ENCODE results near the gene KAZN.

Gene KAZN

DNA sequence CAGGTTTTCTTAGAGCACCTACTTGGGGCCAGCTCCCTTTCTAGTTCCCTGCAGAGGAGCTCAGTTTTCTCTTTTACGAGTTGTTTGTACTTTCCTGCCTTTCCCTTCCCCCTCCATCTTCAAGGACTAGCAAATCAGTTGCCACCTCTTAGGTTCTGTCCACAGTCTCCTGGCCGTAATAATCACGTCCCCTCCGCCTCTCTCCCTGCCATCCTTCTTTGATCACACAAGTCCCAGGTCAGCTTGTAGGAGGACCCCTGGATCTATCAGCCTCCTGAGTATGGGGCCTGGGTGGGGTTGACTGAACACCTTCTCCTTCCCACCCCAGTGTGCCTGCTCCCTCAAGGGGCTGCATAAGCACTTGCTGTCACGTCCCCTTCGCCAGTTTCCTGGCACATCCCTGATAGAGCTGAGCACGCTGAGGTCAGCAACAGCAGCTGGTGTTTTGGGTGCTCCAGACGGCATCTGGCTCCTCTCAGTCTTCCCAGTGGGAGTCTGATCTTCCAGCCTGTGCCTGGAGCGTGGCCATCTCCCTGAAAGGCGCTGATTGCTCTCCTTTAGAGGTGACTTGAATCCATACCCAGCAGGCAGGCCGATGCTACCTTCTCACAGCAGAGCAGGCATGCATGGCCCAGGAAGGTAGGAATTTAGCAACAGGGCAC lies 338.9 kb downstream of the KAZN start:
- no peak for DNase-seq (ENCODE audit: low spot score)

DNA sequence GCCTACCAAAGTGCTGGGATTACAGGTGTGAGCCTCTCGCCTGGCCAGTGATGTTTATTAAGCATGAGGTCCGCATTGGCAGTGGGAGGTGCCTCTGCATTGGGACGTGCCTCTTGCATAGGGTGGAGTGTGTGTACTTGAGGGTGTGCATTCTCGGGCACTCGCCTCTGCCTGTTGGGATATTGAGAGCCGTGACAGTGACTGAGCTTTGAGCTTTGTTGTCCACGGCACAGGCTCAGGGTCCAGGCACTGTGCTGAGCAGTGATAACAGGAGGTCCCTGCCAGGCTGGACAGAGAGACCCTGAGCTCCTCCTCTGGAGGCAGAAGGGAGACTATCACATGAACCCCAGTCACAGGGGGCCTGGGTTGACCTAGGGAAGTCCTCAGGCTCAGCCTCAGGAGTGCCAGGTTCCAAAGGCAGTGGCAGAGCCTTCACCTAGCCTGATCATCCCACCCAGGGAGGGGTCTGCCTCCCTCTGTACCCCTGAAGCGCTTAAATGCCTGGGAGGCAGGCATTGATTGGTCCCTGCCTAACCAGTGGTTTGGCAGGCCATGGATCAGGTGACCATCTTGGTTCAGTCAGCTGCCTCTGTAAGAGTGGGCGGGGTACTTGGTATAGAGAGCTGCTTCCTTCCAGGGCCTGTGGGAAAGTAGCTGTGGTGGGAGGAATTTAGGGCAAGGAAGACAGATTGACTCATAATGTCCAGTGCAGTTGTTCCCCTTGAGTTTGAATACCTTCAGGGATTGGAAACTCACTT lies 341.2 kb downstream of the KAZN start:
- DNase-seq (ENCODE audit: low spot score): no peak

DNA sequence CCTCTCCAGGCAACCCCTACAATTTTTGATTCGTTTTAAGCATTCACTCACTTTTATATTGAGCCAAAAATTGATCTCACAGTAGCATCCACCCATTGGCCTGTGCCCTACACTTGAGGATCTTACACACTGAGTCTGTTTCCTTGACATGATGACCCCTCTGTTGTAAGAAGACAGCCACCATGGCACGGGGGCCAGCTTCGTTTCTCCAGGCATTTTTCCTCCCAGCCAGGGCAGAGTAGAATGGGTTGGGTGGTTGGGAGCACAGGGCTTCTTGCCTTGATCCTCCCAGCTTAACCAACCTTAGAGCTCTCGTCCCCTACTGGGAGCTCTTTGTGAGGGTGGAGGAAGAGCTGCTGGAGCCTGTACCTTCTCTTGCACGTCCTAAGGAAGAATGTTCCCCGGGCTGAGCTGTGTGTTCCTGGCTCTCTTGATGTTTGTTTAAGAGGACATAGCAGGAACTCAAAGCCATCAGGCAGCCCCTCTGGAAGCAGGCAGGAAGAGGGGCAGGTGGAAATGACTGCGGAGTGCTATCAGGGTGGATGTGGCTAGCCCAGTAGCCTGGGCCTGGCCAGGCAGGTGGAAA lies 341.9 kb downstream of the KAZN start:
- no peak for DNase-seq (ENCODE audit: low spot score)

DNA sequence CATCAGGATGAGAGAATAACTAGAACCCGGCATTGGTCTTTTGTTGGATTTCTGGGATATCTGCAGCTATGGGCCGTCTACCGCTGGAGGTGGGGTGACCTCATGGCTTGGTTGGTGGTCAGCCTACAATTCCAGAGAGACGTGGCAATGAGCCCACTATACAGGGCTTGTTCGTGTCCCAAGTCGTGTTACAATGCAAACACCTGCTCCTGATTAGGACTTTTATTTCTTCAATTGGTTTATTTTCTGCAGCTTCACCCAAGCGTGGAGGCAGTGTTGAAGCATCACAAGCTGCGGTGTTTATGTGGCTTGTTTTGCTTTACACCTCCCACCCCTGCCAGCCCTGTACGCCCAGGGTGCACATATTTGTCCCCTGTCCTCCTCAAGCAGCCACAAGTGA lies 343.4 kb downstream of the KAZN start:
- DNase-seq (ENCODE audit: low spot score): no peak

DNA sequence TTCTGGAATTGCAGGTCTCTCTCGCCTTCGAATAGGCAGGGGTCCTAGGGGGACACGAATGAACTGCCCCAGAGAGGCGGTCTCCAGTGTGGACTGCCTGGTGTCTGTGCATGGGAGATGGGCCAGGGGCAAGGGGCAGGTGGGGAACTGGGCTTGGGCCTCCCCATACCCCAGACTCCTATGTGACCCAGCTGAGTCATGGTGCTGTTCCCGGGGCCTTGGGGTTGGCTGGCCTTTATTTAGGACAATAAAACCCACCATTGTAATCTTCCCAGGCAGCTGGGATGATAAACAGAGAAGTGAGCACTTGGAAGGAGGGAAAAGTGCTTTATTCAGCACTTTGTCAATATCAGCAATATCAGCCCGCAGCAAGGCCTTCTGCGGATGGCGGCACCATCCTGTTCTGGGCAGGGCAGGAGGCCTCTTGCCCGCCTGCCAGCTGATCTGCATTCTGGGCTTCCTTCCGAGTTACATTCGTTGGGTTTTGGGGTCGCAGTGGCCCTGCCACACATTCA lies 346.0 kb downstream of the KAZN start:
- no peak for DNase-seq (ENCODE audit: low spot score)

DNA sequence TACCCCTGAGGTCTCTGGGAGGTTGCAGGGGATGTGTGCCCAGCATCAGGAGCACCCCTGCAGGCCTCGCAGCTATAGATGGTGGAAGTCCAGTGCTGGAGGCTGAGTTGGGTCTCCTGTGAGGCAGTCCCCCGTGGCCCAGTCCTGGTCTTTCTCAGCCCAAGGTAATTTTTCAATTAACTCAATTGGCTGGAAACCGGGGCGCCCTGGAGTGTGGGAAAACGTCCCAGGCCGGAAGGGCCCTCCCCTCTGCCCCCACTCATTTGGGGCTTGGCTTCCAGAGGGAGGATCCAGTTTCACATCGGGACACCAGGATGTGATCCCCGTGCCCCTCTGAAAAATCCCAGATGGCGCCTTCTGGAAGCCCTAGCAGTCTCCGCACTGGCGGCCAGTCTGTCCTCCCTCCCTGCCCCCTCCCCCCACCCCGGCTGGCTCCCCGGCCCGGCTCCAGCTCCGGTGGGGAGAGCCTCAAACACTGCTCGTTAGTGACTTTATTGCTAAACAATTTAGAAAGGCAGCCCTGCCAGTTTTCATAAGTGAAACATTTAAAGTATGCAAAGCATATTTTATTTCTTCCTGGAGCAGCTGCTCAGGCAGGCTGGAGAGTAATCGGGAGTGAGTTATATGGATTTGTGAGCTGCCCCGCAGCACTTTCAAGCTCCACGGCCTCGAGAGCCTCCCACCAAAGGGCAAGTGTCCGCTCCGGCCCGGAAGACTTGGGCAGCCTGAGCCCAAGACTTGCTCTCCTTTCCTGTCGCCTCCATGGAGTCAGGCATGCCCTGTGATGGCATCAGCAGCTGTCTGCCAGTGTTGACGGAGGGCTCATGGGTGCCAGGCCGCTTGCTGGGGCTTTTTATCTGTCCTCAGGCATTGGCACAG lies 346.9 kb downstream of the KAZN start:
- no peak for DNase-seq (ENCODE audit: low spot score)

DNA sequence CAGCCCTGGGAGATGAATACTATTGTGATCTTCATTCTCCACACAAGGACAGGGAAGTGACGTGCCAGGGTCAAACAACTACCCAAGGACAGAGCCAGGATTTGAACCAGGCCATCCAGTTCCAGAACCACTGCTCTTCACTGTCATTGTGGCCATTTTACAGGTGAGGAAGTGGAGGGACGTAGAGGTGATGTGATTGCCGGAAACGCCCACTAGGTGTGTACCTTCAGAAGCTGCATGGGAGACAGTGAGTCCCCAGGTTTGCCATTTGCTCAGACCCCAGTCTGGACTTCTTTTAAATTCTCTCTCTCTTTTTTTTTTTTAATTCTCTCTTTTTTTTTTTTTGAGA lies 347.5 kb downstream of the KAZN start:
- DNase-seq (ENCODE audit: low spot score): no peak

DNA sequence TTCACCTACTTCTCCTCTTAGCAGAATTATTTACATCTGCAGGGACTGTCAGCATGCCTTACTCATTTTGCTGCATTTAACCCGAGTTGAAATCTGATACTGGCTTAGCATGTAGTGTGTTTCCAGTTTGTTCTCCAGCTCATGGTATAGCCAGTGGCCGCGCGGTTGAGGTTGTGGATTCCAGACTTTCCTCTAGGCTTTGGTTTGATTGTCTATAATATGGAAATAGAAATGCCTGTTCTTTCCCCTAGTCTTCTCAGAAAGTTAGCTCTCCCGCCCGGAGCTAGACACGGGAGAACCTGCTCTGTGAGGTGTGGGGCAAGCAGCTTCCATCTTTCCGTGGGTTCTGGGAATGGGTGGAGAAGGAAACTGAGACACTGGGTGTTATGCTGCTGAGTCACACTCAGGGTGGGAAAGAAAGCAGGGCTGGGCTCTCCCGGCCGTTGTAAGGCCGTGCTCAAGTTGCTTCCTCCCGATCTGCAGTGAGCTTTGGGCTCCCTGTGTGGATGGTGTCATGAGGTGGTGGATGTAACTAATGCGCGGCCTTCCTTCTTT lies 348.3 kb downstream of the KAZN start:
- DNase-seq (ENCODE audit: low spot score): no peak

DNA sequence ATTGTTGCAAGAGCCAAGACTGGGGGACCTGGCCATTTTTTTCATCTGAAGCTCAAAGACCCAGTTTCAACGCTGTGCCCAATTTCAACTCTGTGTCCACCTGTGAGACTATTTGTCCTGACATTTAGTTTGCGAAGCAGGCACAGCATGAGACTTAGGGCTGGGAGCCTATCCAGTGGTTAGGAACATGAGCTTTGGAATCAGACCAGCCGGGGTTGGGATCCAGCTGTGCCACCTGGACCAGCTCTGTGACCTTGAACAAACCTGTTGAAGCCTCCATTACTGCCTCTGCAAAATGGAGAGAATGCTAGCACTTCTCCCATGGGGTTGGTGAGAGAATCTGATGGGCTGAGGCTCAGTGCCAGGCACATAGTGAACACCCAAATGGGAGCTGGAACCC lies 348.9 kb downstream of the KAZN start:
- DNase-seq (ENCODE audit: low spot score): no peak

DNA sequence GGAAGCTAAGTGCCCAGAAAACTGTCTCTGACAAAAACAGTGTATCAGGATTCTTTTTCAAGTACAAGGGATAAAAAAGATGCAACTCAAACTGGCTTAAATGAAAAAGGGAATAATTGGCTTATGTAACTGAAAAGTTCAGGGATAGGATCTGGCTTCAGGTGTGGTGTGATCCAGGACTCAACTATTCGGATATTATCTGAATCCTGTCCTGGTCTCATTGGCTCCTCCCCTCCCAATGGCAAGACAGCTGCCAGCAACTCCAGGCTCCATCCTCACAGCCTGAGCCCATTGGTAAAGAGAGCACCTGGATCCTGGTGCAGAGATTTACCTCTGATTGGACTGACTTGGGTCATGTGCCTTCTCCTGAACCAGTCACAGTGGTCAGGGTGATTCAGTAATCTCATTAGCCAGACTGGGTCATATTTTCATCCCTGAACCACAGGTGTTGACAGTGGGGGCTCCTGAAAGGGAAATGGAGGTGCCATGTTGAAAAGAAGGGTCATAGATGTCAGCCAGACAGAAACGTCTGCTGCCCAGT lies 349.7 kb downstream of the KAZN start:
- DNase-seq (ENCODE audit: low spot score): no peak

DNA sequence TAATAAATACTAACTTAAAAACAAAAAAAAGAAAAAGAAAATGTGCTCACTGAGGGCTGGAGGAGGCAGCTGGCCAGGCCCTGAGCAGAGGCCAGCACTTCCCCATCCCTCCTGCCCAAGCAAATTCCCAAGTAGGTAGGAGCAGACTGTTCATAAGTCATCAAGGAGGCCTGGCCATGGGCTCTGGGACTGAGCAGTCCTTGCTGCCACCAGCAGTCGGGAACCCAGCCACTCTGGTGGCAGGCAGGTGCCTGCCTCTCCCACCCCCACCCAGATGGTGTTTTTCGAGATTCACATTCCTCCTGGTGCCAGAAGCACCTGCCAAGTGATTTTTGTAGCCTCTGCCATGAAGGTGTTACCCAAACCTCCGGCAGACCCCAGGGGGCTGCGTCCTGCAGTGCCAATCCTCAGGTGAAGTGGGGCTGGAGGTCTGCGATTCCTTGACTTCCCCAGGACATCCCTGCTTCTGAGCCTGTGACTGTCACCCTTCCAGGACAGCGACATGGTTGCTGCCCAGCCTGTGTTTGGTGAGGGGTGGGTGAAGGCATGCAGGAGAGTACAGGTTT lies 350.9 kb downstream of the KAZN start:
- DNase-seq (ENCODE audit: low spot score): no peak

DNA sequence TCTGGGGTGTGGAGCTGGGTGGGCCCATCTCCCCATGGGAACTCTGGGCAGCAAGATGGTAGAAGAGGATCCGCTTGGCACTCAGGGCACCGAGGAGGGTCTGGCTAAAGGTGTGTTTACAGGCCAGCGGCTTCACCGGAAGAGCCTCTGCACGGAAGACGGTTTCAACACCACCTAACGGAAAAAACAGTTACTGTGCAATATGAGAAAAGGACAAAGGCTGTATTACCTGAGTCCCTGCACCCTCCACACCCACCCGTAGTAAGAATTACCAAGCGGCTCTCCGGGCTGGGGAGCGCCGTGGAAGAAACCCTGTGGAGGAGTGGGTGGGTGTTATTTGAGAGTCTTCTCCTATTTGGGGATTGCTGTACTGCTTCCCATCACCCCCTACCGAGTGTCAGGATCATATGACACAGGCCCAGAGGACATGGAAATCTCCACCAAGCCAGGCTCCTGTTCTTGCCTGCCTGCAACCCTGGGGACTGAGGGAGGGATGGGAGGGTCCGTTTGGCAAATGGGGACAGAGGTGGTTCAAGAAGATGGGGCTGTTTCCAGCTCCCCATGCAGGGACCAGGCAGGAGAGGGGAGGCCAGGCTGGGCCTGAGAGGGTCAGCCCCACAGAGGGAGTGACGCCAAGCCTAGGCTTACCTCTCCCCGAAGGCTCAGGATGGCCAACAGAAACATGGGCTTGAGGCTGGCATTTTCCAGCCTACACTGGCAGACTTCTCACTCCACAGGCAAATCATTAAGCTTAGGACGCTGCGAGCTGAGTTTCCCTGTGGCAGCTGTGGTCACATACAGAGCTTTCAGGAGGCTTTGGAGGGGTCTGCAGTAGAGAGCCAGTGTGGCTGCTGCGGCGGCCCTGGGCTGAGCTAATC lies 351.6 kb downstream of the KAZN start:
- no peak for DNase-seq (ENCODE audit: low spot score)

DNA sequence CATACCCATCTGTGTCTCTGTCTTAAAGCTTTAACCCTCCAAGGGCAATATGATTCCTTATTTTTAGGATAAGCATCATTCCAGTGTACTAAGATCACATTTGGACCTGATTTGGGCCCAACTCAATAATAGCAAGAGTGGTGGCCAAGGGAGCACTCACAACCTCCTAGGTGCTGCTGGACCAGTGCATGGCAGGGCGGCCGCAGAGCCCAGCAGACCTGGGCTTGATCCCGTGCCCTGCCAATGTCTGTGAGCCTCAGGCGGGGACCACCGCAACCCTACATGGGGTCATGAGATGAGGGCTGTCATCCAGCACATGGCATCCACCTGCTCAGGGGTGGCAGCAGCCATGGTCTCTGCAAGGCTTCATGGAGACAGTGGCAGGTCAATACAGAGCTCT lies 353.3 kb downstream of the KAZN start:
- DNase-seq (ENCODE audit: low spot score): no peak

DNA sequence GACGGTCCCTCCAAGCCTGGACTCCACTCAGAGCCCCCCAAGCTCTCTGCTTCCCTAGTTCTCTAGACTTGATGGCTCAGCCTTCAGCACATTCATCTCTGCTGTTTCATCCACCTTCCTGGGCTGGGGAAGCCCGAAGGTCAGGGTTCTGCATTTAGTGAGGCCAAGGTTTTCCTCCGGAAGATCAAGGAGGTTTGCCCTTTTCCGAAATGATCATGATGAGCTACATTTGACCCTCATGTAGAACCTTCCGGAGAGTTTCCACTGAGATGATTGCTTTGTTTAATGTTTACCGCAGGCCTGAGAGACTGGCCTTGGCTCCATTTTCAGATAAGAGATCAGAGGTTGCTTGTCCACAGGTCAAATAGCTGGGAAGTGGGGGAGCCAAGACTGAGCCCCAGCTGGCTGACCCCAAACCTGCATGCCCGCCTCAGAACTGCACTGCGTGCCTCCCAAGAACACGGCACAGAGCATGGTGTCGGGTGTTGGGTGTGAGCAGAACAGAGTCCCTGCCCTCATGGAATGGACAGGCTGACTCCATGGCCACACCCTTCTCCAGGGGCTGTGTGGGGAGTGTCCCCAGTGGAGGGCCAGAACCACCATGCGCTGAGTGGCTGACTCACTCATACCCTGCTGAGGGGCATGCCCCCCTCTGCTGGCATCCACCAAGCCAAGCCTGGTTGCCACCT lies 354.3 kb downstream of the KAZN start:
- DNase-seq (ENCODE audit: low spot score): no peak

DNA sequence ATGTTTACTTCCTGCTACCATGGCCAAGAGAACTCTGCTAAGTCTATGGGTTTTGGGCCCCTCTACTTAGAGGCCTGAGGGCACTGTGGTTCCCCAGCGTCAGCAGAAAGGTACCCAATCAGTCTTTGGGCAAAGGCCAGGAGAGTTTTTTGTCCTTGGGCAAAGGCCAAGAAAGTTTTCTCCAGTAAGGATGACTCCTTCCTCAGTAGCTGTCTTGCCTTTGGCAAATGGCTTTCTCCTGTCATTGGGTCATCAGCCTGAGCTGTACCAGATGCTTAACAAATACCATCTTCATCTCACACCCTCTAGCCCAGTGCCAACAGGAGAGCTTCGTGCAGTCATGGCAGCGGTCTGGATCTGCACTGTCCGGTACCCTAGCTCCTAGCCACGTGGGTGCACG lies 355.7 kb downstream of the KAZN start:
- no peak for DNase-seq (ENCODE audit: low spot score)

DNA sequence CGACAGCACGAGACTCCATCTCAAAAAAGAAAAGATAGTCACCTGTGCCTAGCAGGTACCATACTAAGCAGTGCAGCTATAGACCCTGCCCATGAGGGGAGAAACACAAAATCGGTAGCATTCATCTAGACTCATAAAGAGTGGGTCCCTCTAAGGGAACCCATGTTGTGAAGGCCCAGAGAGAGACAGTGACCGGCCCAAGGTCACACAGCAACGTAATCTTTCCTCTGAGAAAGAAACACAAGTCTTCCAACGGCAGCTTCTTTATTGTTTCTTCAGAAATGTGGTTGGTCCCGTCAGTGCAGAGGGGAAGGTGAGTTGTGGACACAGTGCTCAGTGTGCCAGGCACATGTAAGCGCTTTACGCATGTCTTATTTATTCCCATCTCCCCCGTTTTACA lies 356.4 kb downstream of the KAZN start:
- DNase-seq (ENCODE audit: low spot score): no peak

DNA sequence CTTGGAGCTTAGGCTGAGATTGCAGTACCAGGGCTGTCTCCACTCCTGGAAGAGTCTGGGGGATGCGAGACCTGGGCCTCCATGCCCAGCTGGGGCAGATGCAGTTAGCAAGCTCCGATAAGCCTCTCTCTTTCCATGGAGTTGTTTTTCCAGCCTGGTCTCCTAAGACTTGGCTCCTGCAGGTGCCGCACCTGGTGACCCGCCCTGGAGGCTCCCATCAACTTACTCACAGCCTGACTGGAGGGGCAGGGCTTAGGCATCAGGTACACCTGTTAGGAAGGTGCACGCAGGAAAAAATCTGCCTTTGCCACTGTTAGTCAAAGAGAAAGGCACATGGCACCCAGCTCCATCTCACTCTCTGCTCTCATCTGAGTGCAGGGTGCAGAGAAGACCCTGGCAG lies 356.9 kb downstream of the KAZN start:
- DNase-seq (ENCODE audit: low spot score): no peak

DNA sequence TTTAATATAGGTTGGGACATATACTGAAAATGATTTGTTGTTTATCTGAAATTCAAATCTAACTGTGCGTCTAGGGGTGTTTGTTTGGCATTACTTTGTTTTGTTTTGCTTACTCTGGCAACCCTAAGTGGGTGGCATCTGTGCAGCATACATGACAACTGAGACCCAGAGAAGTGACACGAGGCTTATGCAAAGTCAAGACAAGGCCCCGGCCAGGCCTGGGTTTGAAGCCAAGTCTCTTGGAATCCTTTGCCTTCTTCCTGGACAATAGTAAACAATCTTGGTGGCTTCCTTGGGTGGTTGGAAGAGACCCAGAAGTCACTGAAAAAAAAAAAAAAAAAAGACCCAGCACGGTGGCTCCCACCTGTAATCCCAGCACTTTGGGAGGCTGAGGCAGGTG lies 357.5 kb downstream of the KAZN start:
- DNase-seq (ENCODE audit: low spot score): no peak

DNA sequence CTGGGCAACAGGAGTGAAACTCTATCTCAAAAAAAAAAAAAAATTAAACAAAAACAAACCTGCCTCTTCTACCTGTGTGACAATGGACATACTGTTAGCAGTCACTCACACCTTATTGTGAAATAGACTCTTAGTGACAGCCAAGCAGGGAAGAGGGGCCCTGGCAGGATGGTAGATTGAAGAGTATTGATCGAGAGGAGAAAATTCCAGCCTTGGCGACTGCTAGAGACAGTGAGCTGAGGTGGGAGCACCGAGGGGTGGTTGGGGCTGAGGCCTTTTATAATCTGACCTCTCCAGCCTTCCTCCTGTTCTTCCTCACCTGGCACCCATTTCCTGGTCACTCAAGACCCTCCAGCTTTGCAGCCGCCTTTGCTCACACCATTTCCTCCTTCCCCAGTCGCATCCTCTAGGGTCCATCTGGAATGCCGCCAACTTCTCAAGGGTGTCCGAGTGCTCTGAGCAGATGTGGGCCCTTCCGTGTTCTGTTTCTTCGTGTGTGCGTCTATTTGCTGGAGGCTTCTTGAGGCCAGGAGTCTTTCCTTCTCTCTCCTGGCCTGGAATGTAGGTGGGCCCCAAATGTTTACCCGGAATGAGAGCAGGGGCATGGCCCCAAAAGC lies 358.2 kb downstream of the KAZN start:
- no peak for DNase-seq (ENCODE audit: low spot score)
